NCI-H1105 treated with DMSO at 0.1 percent for 48 hours (cell line): Measurements from ENCODE around the gene PTN.

Source experiments
- DNase-seq: peaks from one replicate; lab custom pipeline; 2025; lab: John Stamatoyannopoulos, UW

PTN gene

GRCh38 chr7:137343281-137343841 lies at the start of gene PTN:
Gene PTN (minus strand): TSS chr7:137343733. CDS start chr7:137254973, 88,760 bp downstream.
- peak; percentile 68 for DNase-seq

- DNase-seq = peak; percentile 86
Observed at GRCh38 chr7:137390076-137390475, 46.5 kb upstream of the PTN start.

GRCh38 chr7:137388916-137389315 lies 45.4 kb upstream of the PTN start:
- no peak for DNase-seq

- no peak for DNase-seq
Observed at GRCh38 chr7:137386966-137387365, 43.4 kb upstream of the PTN start.

- no peak for DNase-seq
Observed at GRCh38 chr7:137381045-137381444, 37.5 kb upstream of the PTN start.

- no peak for DNase-seq
Observed at GRCh38 chr7:137373507-137373906, 30.0 kb upstream of the PTN start.

- DNase-seq = no peak
Observed at GRCh38 chr7:137371616-137372015, 28.1 kb upstream of the PTN start.

GRCh38 chr7:137366995-137367394 lies 23.5 kb upstream of the PTN start:
- DNase-seq = no peak

- DNase-seq = no peak
Observed at GRCh38 chr7:137363683-137364082, 20.1 kb upstream of the PTN start.

GRCh38 chr7:137360087-137360679 lies 16.6 kb upstream of the PTN start:
- no peak for DNase-seq

GRCh38 chr7:137354961-137355360 lies 11.4 kb upstream of the PTN start:
- DNase-seq = peak; percentile 75

- peak; percentile 93 for DNase-seq
Observed at GRCh38 chr7:137354396-137354795, 10.9 kb upstream of the PTN start.

GRCh38 chr7:137351941-137352340 lies 8.4 kb upstream of the PTN start:
- DNase-seq = no peak

- no peak for DNase-seq
Observed at GRCh38 chr7:137345799-137346449, 2.4 kb upstream of the PTN start.

- DNase-seq = peak; percentile 41
Observed at GRCh38 chr7:137342828-137343261, 688 bp downstream of the PTN start.

- no peak for DNase-seq
Observed at GRCh38 chr7:137342265-137342664, 1.3 kb downstream of the PTN start.

GRCh38 chr7:137337902-137338301 lies 5.6 kb downstream of the PTN start:
- DNase-seq = no peak

- DNase-seq = no peak
Observed at GRCh38 chr7:137335814-137336213, 7.7 kb downstream of the PTN start.

- peak; percentile 34 for DNase-seq
Observed at GRCh38 chr7:137331378-137331777, 12.2 kb downstream of the PTN start.

- no peak for DNase-seq
Observed at GRCh38 chr7:137329411-137329810, 14.1 kb downstream of the PTN start.

- DNase-seq = no peak
Observed at GRCh38 chr7:137328373-137329120, 15.0 kb downstream of the PTN start.

GRCh38 chr7:137325927-137326326 lies 17.6 kb downstream of the PTN start:
- DNase-seq = peak; percentile 57
